Endometrial microvascular endothelial cells (primary cell): Measurements from ENCODE around the gene SPRN. TPM values are rescaled to one million over a fixed set of nuclear protein-coding genes. Genes with fewer than 3 reads are reported as not detected.
"Not testable (repeated sequence)": the region's sequence is repeated elsewhere in the genome, so short reads cannot be mapped to it uniquely, and the experiment has no call there.

ENCODE experiments used
- in situ Hi-C: cut with HindIII; loops from 2 replicates; pipeline ENCODE4 v1.10.0; 2017; ENCODE audit warnings: low sequenced_read_pairs, low pct_unique_long_range_greater_than_20kb; ENCODE audit errors: inconsistent ontology term
- total RNA-seq: library from RNA; depleted of rRNA; stranded (reverse); fragments of >200 nt; gene quantifications from one replicate; pipeline ENCODE4 v1.2.3, GENCODE V29; 2015; ENCODE audit errors: inconsistent ontology term

Gene SPRN
- total RNA-seq, 1 donor from 2014 or later = 0.19 TPM

DNA sequence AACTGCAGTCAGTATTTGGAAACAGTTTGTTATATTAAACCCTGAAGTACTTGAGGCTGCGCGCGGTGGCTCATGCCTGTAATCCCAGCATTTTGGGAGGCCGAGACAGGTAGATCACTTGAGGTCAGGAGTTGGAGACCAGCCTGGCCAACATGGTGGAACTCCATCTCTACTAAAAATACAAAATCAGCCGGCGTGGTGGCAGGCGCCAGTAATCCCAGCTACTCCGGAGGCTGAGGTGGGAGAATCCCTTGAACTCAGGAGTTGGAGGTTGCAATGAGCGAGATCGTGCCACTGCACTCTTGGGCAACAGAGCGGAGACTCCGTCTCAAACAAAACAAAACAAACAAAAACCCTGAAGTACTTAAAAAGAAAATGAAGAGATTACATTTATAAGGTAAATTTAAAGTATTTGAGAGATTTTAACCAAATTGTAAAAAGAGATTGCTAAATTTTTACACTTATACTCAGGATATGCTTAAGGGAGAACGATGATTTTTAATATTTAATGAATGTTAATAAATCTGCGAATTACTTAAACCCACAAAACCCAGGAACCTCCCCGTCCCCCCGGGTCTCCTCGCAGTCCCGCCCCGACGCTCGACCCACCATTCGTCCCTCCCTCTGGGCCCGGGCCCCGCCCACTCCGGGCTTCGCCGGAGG, 30.9 kb downstream of the SPRN start:
- in situ Hi-C loops = no loop called here

DNA sequence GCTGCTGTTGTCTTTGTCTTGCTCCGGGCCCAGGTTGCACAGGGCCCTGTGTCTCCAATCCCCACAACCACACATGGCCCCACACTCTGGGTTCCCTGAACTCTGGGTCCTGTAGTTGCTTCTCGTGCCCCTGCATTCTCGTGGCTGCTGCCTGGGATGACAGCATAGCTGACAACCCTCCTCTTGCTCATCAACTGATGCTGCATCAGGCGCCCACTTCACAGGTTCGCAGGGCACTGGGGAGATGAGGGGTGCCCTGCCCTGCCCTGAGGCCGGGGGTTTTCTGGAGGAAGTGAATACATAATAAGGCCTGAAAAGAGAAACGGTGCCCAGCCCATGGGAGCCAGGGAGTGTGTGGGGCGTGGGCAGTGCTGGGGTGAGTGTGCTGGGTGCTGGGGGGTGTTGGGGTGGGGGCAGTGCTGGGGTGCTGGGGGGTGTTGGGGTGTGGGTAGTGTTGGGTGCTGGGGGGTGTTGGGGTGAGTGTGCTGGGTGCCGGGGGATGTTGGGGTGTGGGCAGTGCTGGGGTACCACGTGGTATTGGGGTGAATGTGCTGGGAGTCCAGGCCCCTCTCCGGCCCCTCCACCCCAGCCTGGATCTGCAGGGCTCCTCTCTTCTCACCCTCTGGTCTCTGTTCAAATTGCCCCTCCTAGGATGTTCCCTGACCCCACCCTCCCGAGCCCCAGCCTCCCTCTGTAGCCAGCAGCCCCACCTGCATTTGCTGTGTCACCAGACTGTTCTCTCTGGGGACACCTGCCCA, 32.5 kb downstream of the SPRN start:
- in situ Hi-C loops = no loop called here

DNA sequence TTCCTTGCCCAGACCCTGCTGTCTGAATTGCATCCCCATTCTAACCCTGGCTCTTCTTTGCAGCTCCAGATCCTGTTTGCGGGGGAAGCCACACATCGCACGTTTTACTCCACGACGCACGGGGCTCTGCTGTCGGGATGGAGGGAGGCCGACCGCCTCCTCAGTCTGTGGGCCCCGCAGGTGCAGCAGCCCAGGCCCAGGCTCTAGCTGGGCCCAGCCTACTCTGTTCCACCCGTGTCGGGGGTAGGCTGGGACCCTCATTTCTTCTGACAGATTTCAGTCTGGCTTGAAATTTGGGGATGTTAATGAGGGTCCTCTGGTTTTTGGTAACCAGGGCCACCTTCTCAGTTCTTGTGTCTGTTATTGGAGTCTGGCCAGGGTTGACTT, 33.2 kb downstream of the SPRN start:
- in situ Hi-C loops = no loop called here

DNA sequence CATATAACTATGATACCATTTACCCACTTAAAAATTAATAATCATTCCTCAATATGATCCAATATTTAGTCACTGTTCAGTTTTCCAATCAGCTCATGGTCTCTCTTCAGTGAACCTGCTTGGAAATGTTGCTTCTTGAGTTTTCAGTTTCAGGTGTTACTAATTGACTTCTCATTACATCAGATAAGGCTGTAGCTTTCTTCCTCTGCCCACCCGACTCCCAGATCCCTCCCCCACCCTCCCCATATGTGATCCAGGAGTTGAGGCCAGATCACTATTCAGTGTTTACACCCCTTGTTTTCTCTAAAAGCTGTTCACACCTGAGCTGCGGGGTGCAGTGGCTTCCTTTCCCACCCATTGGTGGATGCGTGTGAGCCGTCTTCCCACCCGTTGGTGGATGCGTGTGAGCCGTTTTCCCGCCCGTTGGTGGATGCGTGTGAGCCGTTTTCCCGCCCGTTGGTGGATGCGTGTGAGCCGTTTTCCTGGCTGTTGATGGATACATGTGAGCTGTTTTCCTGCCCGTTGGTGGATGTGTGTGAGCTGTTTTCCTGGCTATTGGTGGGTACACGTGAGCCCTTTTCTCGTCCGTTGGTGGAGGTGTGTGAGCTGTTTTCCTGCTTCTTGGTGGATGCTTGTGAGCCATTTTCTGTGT, 33.7 kb downstream of the SPRN start:
- in situ Hi-C loops = no loop called here

DNA sequence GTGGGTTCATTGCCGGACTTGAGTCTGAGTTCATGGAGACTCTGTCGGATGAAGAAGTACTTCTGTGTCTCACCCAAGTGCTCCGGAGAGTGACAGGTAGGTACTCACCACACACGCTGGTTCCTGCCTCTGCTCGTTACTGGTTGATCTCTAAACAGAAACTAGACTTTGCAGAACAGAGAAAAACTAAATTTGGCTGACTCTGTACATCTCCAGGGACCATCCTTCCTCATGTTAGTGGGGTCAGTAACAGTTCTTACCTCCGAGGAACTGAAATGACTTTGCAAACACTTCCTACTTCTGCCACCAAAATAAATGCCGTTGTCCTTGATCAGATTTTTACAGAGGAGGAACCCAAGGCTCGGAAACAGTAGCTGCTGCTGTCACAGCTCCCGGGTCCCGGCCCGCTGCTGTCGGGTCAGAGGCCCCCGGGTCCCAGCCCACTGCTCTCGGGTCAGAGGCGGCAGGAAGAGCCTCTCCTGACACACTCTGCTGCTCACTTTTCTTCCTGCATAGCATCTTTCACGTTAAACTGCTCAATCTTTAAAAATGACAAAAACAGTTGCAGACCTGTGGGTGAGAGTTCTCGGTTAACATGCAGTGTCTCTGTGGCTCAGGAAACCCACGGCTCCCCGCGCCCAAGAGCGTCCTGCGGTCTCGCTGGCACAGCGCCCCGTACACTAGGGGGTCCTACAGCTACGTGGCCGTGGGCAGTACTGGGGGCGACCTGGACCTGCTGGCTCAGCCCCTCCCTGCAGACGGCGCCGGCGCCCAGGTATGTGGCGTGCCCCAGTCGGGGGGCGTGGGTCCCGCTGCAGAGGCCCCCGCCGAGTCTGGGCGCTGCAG, 35.2 kb downstream of the SPRN start:
- in situ Hi-C loops = no loop called here

DNA sequence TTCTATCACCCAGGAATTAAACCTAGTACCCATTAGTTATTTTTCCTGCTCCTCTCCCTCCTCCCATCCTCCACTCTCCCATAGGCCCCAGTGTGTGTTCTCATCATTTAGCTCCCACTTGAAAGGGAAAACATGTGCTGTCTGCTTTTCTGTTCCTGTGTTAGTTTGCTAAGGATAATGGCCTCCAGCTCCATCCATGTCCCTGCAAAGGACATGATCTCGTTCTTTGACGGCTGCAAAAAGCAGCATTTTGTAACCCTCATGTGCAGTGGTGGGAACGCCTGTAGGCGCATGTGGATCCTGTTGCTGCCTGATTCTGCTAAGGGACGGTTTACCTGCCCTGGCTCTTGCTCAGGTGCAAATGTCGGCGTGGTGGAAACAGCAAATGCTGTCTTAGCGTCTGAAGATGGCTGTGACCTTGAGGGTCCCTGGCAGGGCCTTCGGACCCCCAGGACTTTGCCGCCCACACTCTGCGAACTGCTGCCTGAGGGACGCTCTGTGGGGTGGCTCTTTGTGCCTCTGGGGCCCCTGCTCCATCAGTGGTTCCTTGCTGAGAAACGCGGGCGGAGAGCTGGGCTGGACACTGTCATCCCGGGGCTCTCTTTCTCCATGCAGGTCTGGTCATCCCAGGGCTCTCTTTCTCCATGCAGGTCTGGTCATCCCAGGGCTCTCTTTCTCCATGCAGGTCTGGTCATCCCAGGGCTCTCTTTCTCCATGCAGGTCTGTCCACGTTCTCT, 36.0 kb downstream of the SPRN start:
- in situ Hi-C loops = no loop called here

DNA sequence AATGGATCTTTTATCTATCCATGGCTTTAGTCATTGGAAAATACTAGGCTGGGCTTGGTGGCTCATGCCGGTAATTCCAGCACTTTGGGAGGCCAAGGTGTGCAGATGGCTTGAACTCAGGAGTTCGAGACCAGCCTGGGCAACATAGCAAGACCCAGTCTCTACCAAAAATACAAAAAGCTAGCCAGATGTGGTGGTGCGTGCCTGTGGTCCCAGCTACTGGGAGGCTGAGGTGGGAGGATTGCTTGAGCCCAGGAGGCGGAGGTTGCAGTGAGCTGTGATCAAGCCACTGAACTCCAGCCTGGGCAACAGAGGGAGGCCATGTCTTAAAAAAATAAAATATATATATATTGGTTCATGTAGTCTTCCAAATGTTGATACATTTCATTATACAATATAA, 37.5 kb downstream of the SPRN start:
- in situ Hi-C loops = not testable (repeated sequence)

DNA sequence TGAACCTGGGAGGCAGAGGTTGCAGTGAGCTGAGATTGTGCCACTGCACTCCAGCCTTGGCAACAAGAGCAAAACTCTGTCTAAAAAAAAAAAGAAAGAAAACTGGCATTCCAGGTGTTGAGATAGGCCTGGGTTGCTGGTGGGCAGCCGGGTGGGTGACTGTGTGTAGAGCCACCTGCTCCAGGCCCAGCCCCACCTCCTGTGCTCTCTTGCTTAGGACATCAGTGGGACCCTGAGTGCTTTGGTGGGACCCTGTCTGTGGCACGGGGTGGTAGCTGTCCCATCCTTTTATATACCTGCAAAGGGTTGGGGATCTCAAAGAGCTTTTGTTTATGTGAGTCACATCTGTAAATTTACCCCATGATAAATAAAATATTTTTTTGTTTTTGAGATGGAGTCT, 39.2 kb downstream of the SPRN start:
- in situ Hi-C loops = no loop called here

DNA sequence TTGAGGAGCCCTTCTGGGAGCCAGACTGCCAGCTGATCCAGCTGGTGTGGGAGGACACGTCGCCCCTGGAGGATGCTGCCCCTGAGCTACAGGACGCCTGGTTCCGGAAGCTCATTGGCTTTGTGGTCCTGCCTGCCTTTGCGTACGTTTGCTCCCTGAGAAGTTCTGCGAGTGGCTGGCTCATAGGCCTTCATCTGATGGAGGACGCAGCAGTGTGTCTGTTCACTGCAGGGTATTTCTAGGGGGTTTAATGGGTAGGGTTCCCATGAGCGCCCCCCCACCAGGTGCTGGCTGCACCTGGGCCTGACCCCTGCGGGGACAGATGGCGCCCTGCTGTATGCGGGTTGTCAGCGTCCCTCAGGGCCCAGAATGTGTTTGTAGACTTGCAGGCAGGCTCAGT, 40.4 kb downstream of the SPRN start:
- in situ Hi-C loops = no loop called here

DNA sequence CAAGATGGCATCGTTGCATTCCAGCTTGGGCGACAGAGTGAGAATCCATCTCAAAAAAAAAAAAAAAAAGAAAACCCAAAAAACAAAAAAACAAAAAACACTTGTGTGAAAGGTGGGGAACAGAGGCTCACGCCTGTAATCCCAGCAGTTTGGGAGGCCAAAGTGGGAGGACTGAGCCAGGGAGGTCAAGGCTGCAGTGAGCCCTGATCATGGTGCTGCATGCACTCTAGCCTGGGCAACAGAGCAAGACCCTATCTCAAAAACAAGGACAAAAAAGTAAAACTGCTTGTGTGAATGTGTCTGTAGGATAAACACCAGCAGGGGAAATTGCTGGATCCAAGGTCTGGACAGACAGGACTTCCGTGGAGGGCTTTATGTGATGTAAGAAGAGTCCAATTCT, 40.9 kb downstream of the SPRN start:
- in situ Hi-C loops = no loop called here

DNA sequence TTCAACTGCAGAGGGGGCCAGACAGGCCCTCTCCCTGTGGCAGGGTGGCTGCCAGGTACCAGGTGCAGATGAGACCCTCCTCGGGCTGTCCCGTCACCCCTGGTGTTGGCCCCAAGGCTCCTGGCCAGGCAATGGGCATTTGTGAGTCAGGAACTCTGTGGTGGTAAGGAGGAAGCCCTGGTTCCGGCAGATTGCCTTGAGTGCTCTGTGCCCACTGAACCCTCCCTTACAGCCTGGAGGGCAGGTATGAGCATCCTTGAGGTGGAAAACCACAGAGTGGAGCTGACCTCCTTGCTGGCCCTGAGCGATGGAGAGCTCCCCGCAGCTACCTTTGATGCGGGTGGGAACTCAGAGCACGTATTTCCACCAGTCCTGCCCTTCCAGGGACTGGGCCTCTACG, 43.4 kb downstream of the SPRN start:
- in situ Hi-C loops = no loop called here

DNA sequence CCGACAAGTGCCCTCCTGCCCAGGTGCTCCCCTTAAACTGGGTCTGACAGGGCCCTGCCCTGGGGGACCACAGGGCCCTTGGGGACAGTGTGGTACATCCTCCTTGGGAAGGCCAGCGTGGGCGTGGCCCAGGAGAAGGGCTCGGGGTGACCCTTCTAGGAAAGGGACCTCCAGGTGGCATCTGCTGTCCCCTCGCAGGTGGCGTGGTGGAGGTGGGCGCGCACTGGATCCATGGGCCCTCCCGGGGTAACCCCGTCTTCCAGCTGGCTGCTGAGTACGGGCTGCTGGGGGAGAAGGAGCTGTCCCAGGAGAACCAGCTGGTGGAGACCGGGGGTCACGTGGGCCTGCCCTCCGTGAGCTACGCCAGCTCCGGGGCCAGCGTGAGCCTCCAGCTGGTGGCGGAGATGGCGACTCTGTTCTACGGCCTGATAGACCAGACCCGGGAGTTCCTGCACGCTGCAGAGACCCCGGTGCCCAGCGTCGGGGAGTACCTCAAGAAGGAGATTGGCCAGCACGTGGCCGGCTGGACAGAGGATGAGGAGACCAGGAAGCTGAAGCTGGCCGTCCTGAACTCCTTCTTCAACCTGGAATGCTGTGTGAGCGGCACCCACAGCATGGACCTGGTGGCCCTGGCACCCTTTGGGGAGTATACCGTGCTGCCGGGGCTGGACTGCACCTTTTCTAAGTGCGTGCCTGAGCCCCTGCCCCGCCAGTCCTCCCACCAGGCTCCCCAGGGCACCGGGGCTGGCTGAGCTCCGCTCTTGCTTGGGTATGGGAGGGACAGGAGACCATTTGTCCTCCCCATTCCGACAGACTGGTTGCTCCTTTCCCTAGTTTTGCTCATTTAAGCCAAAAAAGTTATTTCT, 44.4 kb downstream of the SPRN start:
- in situ Hi-C loops = no loop called here

DNA sequence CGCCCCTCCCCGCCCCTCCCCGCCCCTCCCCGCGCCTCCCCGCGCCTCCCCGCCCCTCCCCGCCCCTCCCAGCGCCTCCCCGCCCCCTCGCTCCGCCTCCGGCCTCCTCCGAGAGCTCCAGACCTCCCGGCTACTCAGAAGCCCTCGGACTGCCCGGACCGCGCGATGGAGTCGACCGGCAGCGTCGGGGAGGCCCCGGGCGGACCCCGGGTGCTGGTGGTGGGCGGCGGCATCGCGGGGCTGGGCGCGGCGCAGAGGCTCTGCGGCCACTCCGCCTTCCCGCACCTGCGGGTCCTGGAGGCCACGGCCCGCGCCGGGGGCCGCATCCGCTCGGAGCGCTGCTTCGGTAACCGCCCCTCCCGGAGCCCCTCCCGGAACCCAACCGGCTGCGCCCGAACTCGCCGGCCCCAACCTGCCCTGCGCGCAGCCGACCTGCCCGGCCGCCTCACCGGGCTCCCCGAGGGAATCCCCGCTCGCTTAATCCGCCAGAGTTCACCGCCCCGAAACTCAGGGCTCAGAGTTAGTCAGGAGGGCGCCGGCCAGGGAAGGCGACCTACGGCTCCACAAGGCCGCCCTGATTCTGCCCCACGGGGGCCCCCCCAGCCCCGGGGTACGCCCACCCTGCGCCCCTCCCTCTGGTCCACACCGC, 45.1 kb downstream of the SPRN start, which contains the start of gene PAOX:
PAOX (plus strand) TSS at position 111 of the 649 bp plus-strand sequence; CDS start at position 166, 55 bp downstream.
- in situ Hi-C loops = no loop called here

DNA sequence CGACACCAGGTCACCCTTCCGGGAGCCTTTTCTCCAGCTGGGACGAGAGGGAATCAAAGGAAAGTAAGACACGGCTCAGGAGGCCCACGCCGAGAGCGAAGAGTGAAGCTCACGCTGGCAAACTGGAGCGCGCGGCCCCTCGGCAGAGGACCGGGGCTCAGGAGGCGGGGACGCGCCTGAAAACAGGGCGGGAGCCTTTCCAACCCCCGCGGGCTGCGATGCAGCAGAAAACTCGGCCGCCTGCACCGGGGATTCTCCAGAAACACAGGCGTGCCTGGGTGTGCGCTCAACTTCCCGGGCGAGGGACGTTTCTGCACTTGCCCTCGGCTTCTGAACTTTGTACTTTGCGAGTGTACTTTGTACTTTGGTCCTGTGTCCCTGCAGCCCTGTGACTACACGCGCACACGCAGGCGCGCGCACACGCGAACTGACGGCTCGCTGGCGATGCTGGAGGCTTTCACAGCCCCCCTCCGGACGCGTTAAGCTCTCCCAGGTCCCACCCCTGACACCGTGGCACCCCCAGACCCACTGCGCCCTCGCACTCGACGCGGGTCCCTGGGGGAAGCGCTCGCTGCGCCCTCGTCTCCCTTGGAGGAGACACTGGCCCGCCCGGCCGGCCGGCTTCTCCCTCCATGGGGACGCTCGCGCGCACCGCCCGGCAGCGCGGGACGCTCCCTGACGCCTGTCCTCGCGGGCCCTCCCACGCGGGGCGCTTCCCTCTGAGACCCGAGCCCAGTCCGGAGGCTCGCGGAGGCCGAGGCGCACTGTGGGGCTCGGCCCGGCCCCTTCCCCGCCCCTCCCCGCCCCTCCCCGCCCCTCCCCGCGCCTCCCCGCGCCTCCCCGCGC, 46.0 kb downstream of the SPRN start:
- in situ Hi-C loops = no loop called here

DNA sequence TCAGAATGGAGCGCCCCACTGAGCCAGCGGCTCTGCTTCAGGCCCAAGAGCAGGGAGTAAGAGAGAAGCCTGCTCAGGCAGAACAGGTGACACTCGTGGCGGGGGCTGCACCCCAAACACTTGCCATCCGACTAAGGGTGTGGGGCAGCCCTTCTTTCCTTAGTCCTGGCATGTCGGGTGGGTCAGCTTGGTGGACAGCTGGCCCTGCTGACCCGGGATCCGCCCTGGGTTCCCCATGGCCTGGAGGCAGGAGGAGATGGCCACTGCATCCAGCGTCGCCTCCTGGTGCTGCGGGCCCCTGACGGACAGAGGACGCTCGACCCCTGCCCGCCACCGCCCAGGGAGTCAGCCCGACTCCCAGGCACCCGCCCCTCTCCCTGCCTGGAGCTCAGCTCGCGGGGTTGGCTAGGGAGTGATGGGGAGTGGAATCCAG, 46.6 kb downstream of the SPRN start:
- in situ Hi-C loops = no loop called here

DNA sequence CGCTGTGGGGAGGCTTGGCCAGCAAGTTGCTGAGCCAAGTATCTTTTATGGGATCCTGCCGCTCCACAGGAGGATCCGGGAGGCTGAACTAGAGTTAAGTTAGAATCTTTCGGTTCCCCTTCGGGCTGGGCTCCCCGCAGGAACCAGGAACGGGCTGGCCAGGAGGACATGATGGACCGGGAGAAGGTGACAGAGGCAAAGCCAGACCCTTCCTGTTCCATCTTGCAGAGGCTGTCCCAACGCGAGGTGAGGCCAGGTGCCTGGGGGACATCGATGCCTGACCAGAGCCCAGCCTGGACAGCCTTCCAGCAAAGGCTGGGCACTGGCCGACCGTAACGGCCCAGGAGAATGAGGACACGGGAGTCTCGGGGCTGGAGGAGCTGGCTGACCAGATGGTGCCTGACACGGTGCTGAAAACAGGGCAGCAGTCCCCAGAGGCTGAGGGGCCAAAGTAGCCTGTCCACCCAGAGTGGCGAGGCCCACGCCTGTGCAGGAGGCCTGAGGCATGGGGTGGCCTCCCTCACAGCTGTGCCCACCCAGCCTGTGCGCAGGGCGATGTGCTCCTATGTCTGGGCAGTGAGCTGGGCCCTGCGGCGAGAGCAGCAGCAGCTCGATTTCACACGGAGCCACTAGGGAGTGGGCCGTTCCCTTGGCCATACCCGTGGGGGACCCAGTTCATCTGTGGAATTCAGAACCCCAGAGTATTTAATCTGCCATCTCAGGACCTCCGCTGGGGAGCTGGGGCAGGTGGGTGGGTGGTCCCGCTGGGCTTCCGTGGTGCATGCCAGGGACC, 47.2 kb downstream of the SPRN start:
- in situ Hi-C loops = no loop called here
